GM04503 (cell line): Measurements from ENCODE around the gene C5orf63.
A peak's percentile ranks its signal among the peaks of the same experiment; 100 is the strongest.
"Not testable (repeated sequence)": the region's sequence is repeated elsewhere in the genome, so short reads cannot be mapped to it uniquely, and the experiment has no call there.

Experiments
- DNase-seq: peaks from one replicate; pipeline ENCODE4 v3.0.0-alpha.2; 2012; ENCODE audit warnings: low read depth

C5orf63 gene

GRCh38 chr5:127008300-127008975, 64.9 kb downstream of the C5orf63 start:
- DNase-seq: no peak

GRCh38 chr5:127007522-127007921, 65.8 kb downstream of the C5orf63 start:
- DNase-seq: no peak

GRCh38 chr5:127006744-127007143, 66.6 kb downstream of the C5orf63 start:
- DNase-seq: no peak

GRCh38 chr5:127005282-127005681, 68.0 kb downstream of the C5orf63 start:
- DNase-seq: not testable (repeated sequence)

GRCh38 chr5:127004721-127005120, 68.6 kb downstream of the C5orf63 start:
- DNase-seq: no peak

- DNase-seq: no peak
Measured at GRCh38 chr5:127003798-127004495, 69.4 kb downstream of the C5orf63 start.

GRCh38 chr5:127002390-127002789, 70.9 kb downstream of the C5orf63 start:
- DNase-seq: peak; percentile 52

- DNase-seq: peak; percentile 93
Measured at GRCh38 chr5:127001621-127002296, 71.5 kb downstream of the C5orf63 start.
